ENCODE data around the gene ARHGAP22. TPM values are rescaled to one million over a fixed set of nuclear protein-coding genes. Genes with fewer than 3 reads are reported as not detected.

The ARHGAP22 gene
- total RNA-seq, 1 donor from 2014 or later: 2.0 TPM

- Histone ChIP-seq H3K36me3 (no peaks in the 10 kb centered on the region), H3K4me3 (no peak overlapping the region), H3K9me3 (no peaks in the 10 kb centered on the region), H3K27me3 (no peaks in the 10 kb centered on the region), H3K4me1 (peaks cover 0 to 4% of the 10 kb centered on the region in 2 donors), H3K27ac (no peak overlapping the region)
- DNase-seq (ENCODE audit: low spot score in 2 of 2): no peak
- intact Hi-C loops (cut with DNase I): no loop called here
- TF ChIP-seq CTCF (IDR thresholded peaks at IDR 0.05): no peak
These were observed 150.4 kb downstream of the ARHGAP22 start for GRCh38 chr10:48454302-48455054.

- no peaks in the 10 kb centered on the region for H3K36me3 ChIP-seq
- H3K27ac ChIP-seq: no peak overlapping the region
- no peak overlapping the region for H3K4me3 ChIP-seq
- no peaks in the 10 kb centered on the region for H3K9me3 ChIP-seq
- DNase-seq (ENCODE audit: low spot score in 2 of 2): no peak
- no peak for TF ChIP-seq CTCF (IDR thresholded peaks at IDR 0.05)
- intact Hi-C loops (cut with DNase I): no loop called here
- no peaks in the 10 kb centered on the region for H3K27me3 ChIP-seq
- peaks cover 0 to 4% of the 10 kb centered on the region in 2 donors for H3K4me1 ChIP-seq
These were observed 151.2 kb downstream of the ARHGAP22 start for GRCh38 chr10:48453451-48454301.

- no peak overlapping the region for H3K27ac ChIP-seq
- TF ChIP-seq CTCF (IDR thresholded peaks at IDR 0.05): no peak
- peaks cover 0 to 4% of the 10 kb centered on the region in 2 donors for H3K4me1 ChIP-seq
- intact Hi-C loops (cut with DNase I): no loop called here
- no peak for DNase-seq (ENCODE audit: low spot score in 2 of 2)
- no peaks in the 10 kb centered on the region for H3K27me3 ChIP-seq
- no peaks in the 10 kb centered on the region for H3K9me3 ChIP-seq
- H3K36me3 ChIP-seq: no peaks in the 10 kb centered on the region
- no peak overlapping the region for H3K4me3 ChIP-seq
These were observed 151.9 kb downstream of the ARHGAP22 start for GRCh38 chr10:48452879-48453412.

- Histone ChIP-seq H3K9me3 (no peaks in the 10 kb centered on the region), H3K4me3 (no peak overlapping the region), H3K27ac (no peak overlapping the region), H3K36me3 (no peaks in the 10 kb centered on the region), H3K27me3 (no peaks in the 10 kb centered on the region), H3K4me1 (peaks cover 0 to 4% of the 10 kb centered on the region in 2 donors)
- no peak for DNase-seq (ENCODE audit: low spot score in 2 of 2)
- no peak for TF ChIP-seq CTCF (IDR thresholded peaks at IDR 0.05)
- intact Hi-C loops (cut with DNase I): no loop called here
These were observed 152.6 kb downstream of the ARHGAP22 start for GRCh38 chr10:48451969-48452878.

Measured in ascending aorta (tissue), 2 donors.